ENCODE data around the gene APBA2.

APBA2 gene

DNA sequence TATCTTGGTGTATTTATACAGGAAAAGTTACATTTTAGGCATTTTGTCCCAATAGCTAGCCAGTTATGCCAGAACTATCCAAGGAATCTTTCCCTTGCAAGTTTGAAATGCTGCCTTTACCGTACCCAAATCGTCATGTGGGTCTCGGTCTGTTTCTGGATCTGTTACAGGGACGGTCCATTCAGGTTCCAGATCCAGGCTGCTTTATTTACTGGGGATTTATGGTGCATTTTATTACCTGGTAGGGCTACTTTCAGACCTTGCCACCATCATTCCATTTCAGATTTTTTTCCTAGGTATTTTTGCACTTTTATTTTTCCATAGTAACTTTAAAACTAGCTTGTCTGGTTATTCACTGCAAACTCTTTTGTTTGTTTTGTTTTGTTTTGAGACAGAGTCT is 197.4 kb downstream of the APBA2 start:
- Histone ChIP-seq H3K27ac (ENCODE audit: low read length) (no peak overlapping the region), H3K27me3 (ENCODE audit: control insufficient read depth, insufficient read depth, low read length) (no peaks in the 10 kb centered on the region), H3K9me3 (ENCODE audit: control insufficient read depth, insufficient read depth, low read length) (no peaks in the 10 kb centered on the region), H3K4me1 (ENCODE audit: control insufficient read depth, insufficient read depth, low read length) (no peaks in the 10 kb centered on the region), H3K36me3 (ENCODE audit: control insufficient read depth, insufficient read depth, low read length) (no peaks in the 10 kb centered on the region), H3K4me3 (ENCODE audit: low read length) (no peak overlapping the region)
- DNase-seq (ENCODE audit: low read depth, low spot score), result no peak
- WGBS (ENCODE audit: insufficient coverage, insufficient read length), result no CpG with 5 or more reads among the region's 4 CpGs

GRCh38 chr15:29083858-29084257 is 198.1 kb downstream of the APBA2 start:
- Histone ChIP-seq H3K27me3 (ENCODE audit: control insufficient read depth, insufficient read depth, low read length) (no peaks in the 10 kb centered on the region), H3K27ac (ENCODE audit: low read length) (no peak overlapping the region), H3K4me3 (ENCODE audit: low read length) (no peak overlapping the region), H3K4me1 (ENCODE audit: control insufficient read depth, insufficient read depth, low read length) (no peaks in the 10 kb centered on the region), H3K36me3 (ENCODE audit: control insufficient read depth, insufficient read depth, low read length) (no peaks in the 10 kb centered on the region), H3K9me3 (ENCODE audit: control insufficient read depth, insufficient read depth, low read length) (no peaks in the 10 kb centered on the region)
- DNase-seq (ENCODE audit: low read depth, low spot score), result no peak
- WGBS (ENCODE audit: insufficient coverage, insufficient read length), result no CpG with 5 or more reads among the region's 2 CpGs

GRCh38 chr15:29086001-29086400 is 200.2 kb downstream of the APBA2 start:
- Histone ChIP-seq H3K36me3 (ENCODE audit: control insufficient read depth, insufficient read depth, low read length) (no peaks in the 10 kb centered on the region), H3K27ac (ENCODE audit: low read length) (no peak overlapping the region), H3K4me3 (ENCODE audit: low read length) (no peak overlapping the region), H3K27me3 (ENCODE audit: control insufficient read depth, insufficient read depth, low read length) (no peaks in the 10 kb centered on the region), H3K9me3 (ENCODE audit: control insufficient read depth, insufficient read depth, low read length) (no peaks in the 10 kb centered on the region), H3K4me1 (ENCODE audit: control insufficient read depth, insufficient read depth, low read length) (no peaks in the 10 kb centered on the region)
- DNase-seq (ENCODE audit: low read depth, low spot score), result no peak
- no CpG with 5 or more reads among the region's 5 CpGs for WGBS (ENCODE audit: insufficient coverage, insufficient read length)

GRCh38 chr15:29086891-29087290 is 201.1 kb downstream of the APBA2 start:
- H3K4me1 ChIP-seq (ENCODE audit: control insufficient read depth, insufficient read depth, low read length), result no peaks in the 10 kb centered on the region; the same call in 1 of the 2 replicates
- DNase-seq (ENCODE audit: low read depth, low spot score), result no peak
- no peak overlapping the region for H3K27ac ChIP-seq (ENCODE audit: low read length)
- WGBS (ENCODE audit: insufficient coverage, insufficient read length), result no CpG with 5 or more reads among the region's 2 CpGs
- no peaks in the 10 kb centered on the region for H3K27me3 ChIP-seq (ENCODE audit: control insufficient read depth, insufficient read depth, low read length)
- no peaks in the 10 kb centered on the region for H3K9me3 ChIP-seq (ENCODE audit: control insufficient read depth, insufficient read depth, low read length)
- no peaks in the 10 kb centered on the region for H3K36me3 ChIP-seq (ENCODE audit: control insufficient read depth, insufficient read depth, low read length)
- H3K4me3 ChIP-seq (ENCODE audit: low read length), result no peak overlapping the region

DNA sequence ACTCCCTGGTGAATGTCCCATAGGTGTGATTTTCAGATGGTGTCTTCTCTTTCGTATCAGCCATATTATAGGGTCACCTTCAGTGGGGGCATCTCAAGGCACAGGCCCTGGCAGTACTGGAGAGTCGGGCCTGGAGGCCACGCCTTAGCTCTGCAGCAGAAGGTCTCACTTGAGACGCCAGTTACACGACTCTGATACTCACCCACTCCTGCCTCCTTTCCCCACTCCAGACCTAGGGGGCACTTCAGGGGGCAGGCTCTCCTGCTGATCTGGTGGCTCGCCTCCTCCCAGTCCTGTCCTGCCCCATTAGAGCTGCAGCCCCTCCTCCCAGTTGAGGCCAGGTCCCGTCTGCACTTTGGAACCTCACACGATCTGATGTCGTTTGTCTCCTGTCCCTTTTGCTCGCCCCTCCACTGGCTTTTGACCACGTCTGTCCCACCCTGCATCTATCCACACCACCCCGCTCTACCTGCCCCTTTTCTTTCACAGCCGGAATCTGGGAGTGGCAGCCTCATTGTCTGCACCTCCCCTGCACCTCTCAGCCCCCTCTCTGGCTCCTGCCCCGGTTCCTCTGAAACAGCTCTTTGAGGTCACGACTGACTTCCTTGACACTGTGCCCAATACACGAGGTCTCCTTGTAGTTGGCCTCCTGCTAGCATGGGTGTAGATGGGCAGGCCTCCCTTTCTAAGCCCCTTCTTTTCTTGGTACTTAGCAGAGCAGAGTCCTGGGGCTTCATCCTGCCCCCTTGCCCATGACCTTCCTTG is 201.9 kb downstream of the APBA2 start:
- Histone ChIP-seq H3K36me3 (ENCODE audit: control insufficient read depth, insufficient read depth, low read length) (no peaks in the 10 kb centered on the region), H3K9me3 (ENCODE audit: control insufficient read depth, insufficient read depth, low read length) (no peaks in the 10 kb centered on the region), H3K27ac (ENCODE audit: low read length) (no peak overlapping the region), H3K4me1 (ENCODE audit: control insufficient read depth, insufficient read depth, low read length) (no peaks in the 10 kb centered on the region; the same call in 1 of the 2 replicates), H3K4me3 (ENCODE audit: low read length) (no peak overlapping the region), H3K27me3 (ENCODE audit: control insufficient read depth, insufficient read depth, low read length) (no peaks in the 10 kb centered on the region)
- no CpG with 5 or more reads among the region's 16 CpGs for WGBS (ENCODE audit: insufficient coverage, insufficient read length)
- DNase-seq (ENCODE audit: low read depth, low spot score), result no peak

GRCh38 chr15:29088666-29089065 is 202.9 kb downstream of the APBA2 start:
- Histone ChIP-seq H3K4me1 (ENCODE audit: control insufficient read depth, insufficient read depth, low read length) (no peaks in the 10 kb centered on the region; the same call in 1 of the 2 replicates), H3K36me3 (ENCODE audit: control insufficient read depth, insufficient read depth, low read length) (no peaks in the 10 kb centered on the region), H3K9me3 (ENCODE audit: control insufficient read depth, insufficient read depth, low read length) (no peaks in the 10 kb centered on the region), H3K4me3 (ENCODE audit: low read length) (no peak overlapping the region), H3K27ac (ENCODE audit: low read length) (no peak overlapping the region), H3K27me3 (ENCODE audit: control insufficient read depth, insufficient read depth, low read length) (no peaks in the 10 kb centered on the region)
- no CpG with 5 or more reads among the region's 5 CpGs for WGBS (ENCODE audit: insufficient coverage, insufficient read length)
- DNase-seq (ENCODE audit: low read depth, low spot score), result no peak

- Histone ChIP-seq H3K9me3 (ENCODE audit: control insufficient read depth, insufficient read depth, low read length) (no peaks in the 10 kb centered on the region), H3K27ac (ENCODE audit: low read length) (no peak overlapping the region), H3K4me1 (ENCODE audit: control insufficient read depth, insufficient read depth, low read length) (no peaks in the 10 kb centered on the region; the same call in 1 of the 2 replicates), H3K27me3 (ENCODE audit: control insufficient read depth, insufficient read depth, low read length) (no peaks in the 10 kb centered on the region), H3K4me3 (ENCODE audit: low read length) (no peak overlapping the region), H3K36me3 (ENCODE audit: control insufficient read depth, insufficient read depth, low read length) (no peaks in the 10 kb centered on the region)
- WGBS (ENCODE audit: insufficient coverage, insufficient read length), result no CpG with 5 or more reads among the region's 16 CpGs
- no peak for DNase-seq (ENCODE audit: low read depth, low spot score)
These were observed 204.2 kb downstream of the APBA2 start for GRCh38 chr15:29089731-29090616.

DNA sequence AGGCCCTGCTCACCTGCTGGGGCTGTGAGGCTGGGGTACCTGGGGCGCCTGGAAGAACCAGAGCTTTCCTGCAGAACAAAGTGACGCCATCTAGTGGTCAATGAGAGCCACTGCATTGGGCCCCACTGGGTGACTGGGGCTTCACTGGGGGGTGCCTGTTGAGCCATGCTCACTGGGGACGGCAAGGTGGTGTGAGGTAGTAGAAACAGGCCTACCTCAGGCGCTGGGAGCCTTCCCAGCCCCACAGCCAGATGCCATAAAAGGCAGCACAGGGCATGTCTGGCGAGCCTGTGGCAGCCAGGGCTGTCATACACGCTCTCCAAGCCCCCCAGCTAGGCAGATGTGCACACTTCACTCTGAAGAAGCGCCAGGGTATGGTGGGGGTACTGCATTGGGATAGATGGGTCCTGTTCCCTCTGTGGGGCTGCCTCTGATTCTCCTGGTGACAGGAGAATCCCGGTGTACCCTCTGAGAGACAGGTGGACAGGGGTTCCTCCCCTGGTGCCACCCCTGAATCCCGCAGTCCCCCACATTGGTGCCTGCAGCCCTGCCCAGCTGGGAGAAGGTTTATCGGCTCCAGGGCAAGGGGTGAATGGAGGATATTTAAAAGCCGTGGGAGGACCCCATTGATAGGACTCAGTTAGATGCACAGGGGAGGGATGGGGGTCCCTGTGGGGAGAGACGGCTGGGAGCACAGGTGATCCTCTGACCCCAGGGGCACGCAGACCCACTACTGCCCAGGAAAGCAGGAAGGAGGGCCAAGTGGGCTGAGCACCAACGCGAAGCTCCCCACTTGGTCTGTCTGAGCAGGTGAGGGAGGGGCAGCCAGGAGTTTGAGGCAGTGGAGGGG is 205.1 kb downstream of the APBA2 start:
- WGBS (ENCODE audit: insufficient coverage, insufficient read length), result no CpG with 5 or more reads among the region's 15 CpGs
- DNase-seq (ENCODE audit: low read depth, low spot score), result no peak
- H3K9me3 ChIP-seq (ENCODE audit: control insufficient read depth, insufficient read depth, low read length), result no peaks in the 10 kb centered on the region
- no peak overlapping the region for H3K4me3 ChIP-seq (ENCODE audit: low read length)
- no peaks in the 10 kb centered on the region for H3K27me3 ChIP-seq (ENCODE audit: control insufficient read depth, insufficient read depth, low read length)
- no peaks in the 10 kb centered on the region for H3K36me3 ChIP-seq (ENCODE audit: control insufficient read depth, insufficient read depth, low read length)
- H3K27ac ChIP-seq (ENCODE audit: low read length), result no peak overlapping the region
- H3K4me1 ChIP-seq (ENCODE audit: control insufficient read depth, insufficient read depth, low read length), result no peaks in the 10 kb centered on the region; the same call in 1 of the 2 replicates

GRCh38 chr15:29091666-29092065 is 205.9 kb downstream of the APBA2 start:
- no CpG with 5 or more reads among the region's 8 CpGs for WGBS (ENCODE audit: insufficient coverage, insufficient read length)
- Histone ChIP-seq H3K9me3 (ENCODE audit: control insufficient read depth, insufficient read depth, low read length) (no peaks in the 10 kb centered on the region), H3K4me3 (ENCODE audit: low read length) (no peak overlapping the region), H3K4me1 (ENCODE audit: control insufficient read depth, insufficient read depth, low read length) (no peaks in the 10 kb centered on the region; the same call in 1 of the 2 replicates), H3K36me3 (ENCODE audit: control insufficient read depth, insufficient read depth, low read length) (no peaks in the 10 kb centered on the region), H3K27me3 (ENCODE audit: control insufficient read depth, insufficient read depth, low read length) (no peaks in the 10 kb centered on the region), H3K27ac (ENCODE audit: low read length) (no peak overlapping the region)
- no peak for DNase-seq (ENCODE audit: low read depth, low spot score)

All from iPS DF 6.9 (cell line).